Upper lobe of right lung (tissue), 1 donor: ENCODE data around the gene CALHM6. TPM values are rescaled to one million over a fixed set of nuclear protein-coding genes. Genes with fewer than 3 reads are reported as not detected.

Experiments used
- ATAC-seq: fragments of 200-7000 bp; cut with Tn5 transposase; one replicate; pipeline ENCODE4 v1.9.1; 2020; ENCODE audit warnings: mild to moderate bottlenecking, moderate library complexity
- DNase-seq: peaks from one replicate; pipeline ENCODE4 v3.0.0-alpha.2; 2020
- H3K27ac ChIP-seq: fragments of 200-600 bp; one replicate; pipeline ENCODE4 v1.8.0; 2022
- H3K27me3 ChIP-seq: fragments of 200-600 bp; one replicate; pipeline ENCODE4 v1.8.0; 2022; ENCODE audit warnings: mild to moderate bottlenecking
- H3K36me3 ChIP-seq: fragments of 200-600 bp; one replicate; pipeline ENCODE4 v1.8.0; 2022
- H3K4me1 ChIP-seq: fragments of 200-600 bp; one replicate; pipeline ENCODE4 v1.8.0; 2022
- H3K4me3 ChIP-seq: fragments of 200-600 bp; one replicate; pipeline ENCODE4 v1.8.0; 2022; ENCODE audit warnings: mild to moderate bottlenecking
- H3K9me3 ChIP-seq: fragments of 200-600 bp; one replicate; pipeline ENCODE4 v1.8.0; 2022
- CTCF ChIP-seq: fragments of 200-600 bp; IDR thresholded peaks from one replicate; pipeline ENCODE4 v1.8.0; 2022; ENCODE audit warnings: antibody characterized with exemption
- intact Hi-C: fragments of 100-400 bp; cut with DNase I; formaldehyde crosslinking; loops from one replicate; pipeline ENCODE4 v1.11.0; 2022
- total RNA-seq: library from RNA; stranded (reverse); fragmentation: NEBNext Ultra II Directional; extraction: Animal tissue kit (Norgen Biotek cat#: 25700); gene quantifications from one replicate; pipeline ENCODE4 v1.2.1, GENCODE V29; 2021
- donor health status: DM: no; HTN: yes; CAD: no; lungs with severe emphysema.

The CALHM6 gene
- total RNA-seq, 1 donor from 2014 or later, result 3.6 TPM

GRCh38 chr6:116511424-116512110, 50.4 kb downstream of the CALHM6 start, which contains the start of gene CALHM5:
CALHM5 (plus strand) TSS chr6:116511639; CDS start chr6:116511697, 58 bp downstream.
- no peaks in the 10 kb centered on the region for H3K36me3 ChIP-seq
- peak within 1 kb of the TSS; percentile 86 for H3K27ac ChIP-seq
- peak; percentile 70 for TF ChIP-seq CTCF
- no peaks in the 10 kb centered on the region for H3K4me1 ChIP-seq
- ATAC-seq (peak; percentile 93), DNase-seq (no peak)
- H3K27me3 ChIP-seq, result no peaks in the 10 kb centered on the region
- intact Hi-C loops, result no loop called here
- peak within 1 kb of the TSS; percentile 43 for H3K4me3 ChIP-seq
- H3K9me3 ChIP-seq, result no peaks in the 10 kb centered on the region

GRCh38 chr6:116512111-116512559, 51.0 kb downstream of the CALHM6 start:
- intact Hi-C loops, result no loop called here
- ATAC-seq (no peak), DNase-seq (no peak)
- Histone ChIP-seq H3K4me1 (no peaks in the 10 kb centered on the region), H3K9me3 (no peaks in the 10 kb centered on the region), H3K27me3 (no peaks in the 10 kb centered on the region), H3K27ac (peak overlapping the region; percentile 86), H3K36me3 (no peaks in the 10 kb centered on the region), H3K4me3 (peak overlapping the region; percentile 43)
- no peak for TF ChIP-seq CTCF

GRCh38 chr6:116512734-116513133, 51.6 kb downstream of the CALHM6 start:
- H3K4me3 ChIP-seq, result peak overlapping the region; percentile 43
- intact Hi-C loops, result no loop called here
- H3K36me3 ChIP-seq, result no peaks in the 10 kb centered on the region
- TF ChIP-seq CTCF, result no peak
- H3K27ac ChIP-seq, result peak overlapping the region; percentile 86
- H3K4me1 ChIP-seq, result no peaks in the 10 kb centered on the region
- H3K9me3 ChIP-seq, result no peaks in the 10 kb centered on the region
- no peaks in the 10 kb centered on the region for H3K27me3 ChIP-seq
- ATAC-seq (no peak), DNase-seq (no peak)

Other genes starting within 250 kb of the CALHM6 start
- 13.6 TPM for gene TSPYL4, start 207.3 kb upstream of the CALHM6 start, total RNA-seq
- gene TSPYL1, start 181.4 kb upstream of the CALHM6 start, total RNA-seq, result 86.2 TPM
- gene DSE, start 90.4 kb upstream of the CALHM6 start, total RNA-seq, result 47.6 TPM
- 1.9 TPM for gene CALHM5, start 50.3 kb downstream of the CALHM6 start, total RNA-seq
- 0.64 TPM for gene TRAPPC3L, start 84.3 kb downstream of the CALHM6 start, total RNA-seq
- gene CALHM4, start 92.4 kb downstream of the CALHM6 start, total RNA-seq, result not detected
- 37.4 TPM for gene RWDD1, start 110.1 kb downstream of the CALHM6 start, total RNA-seq
- gene RSPH4A, start 155.1 kb downstream of the CALHM6 start, total RNA-seq, result 0.72 TPM
- 11.0 TPM for gene ZUP1, start 207.4 kb downstream of the CALHM6 start, total RNA-seq
- 18.1 TPM for gene KPNA5, start 219.8 kb downstream of the CALHM6 start, total RNA-seq